DMS153 treated with DMSO at 0.1 percent for 48 hours (cell line): ENCODE results near the gene SNX17.
"Not testable (repeated sequence)": the region's sequence is repeated elsewhere in the genome, so short reads cannot be mapped to it uniquely, and the experiment has no call there.

Source experiments
- DNase-seq: peaks from one replicate; lab custom pipeline; 2025; ENCODE audit not compliant: unreplicated experiment; lab: John Stamatoyannopoulos, UW

SNX17 gene

DNA sequence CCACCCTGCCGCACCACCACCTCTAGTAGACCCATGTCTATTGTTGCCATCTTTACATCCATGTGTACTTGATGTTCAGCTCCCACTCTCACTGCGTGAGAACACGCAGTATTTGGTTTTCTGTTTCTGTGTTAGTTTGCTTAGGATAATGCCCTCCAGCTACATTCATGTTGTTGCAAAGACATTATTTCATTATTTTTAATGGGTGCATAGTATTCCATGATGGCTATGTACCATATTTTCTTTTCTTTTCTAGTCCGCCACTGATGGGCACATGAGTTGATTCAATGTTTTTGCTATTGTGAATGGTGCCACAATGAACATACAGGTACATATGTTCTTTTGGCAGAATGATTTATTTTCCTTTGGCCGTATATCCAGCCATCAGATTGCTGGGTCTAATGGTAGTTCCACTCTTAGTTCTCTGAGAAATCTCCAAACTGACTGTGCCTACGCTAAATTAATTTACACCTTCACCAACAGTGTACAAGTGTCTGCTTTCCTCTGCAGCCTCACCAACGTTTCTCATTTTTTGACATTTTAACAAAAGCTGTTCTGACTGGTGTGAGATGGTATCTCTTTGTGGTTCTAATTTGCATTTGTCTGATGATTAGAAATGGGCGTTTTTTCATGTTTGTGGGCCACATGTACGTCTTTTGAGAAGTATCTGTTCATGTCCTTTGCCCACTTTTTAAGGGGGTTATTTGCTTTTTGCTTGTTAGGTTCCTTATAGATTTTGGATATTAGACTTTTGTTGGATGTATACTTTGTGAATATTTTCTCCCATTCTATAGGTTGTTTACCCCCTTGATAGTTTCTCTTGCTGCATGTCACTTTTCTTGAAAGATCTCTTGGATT lies 20.6 kb downstream of the SNX17 start:
- DNase-seq = no peak

DNA sequence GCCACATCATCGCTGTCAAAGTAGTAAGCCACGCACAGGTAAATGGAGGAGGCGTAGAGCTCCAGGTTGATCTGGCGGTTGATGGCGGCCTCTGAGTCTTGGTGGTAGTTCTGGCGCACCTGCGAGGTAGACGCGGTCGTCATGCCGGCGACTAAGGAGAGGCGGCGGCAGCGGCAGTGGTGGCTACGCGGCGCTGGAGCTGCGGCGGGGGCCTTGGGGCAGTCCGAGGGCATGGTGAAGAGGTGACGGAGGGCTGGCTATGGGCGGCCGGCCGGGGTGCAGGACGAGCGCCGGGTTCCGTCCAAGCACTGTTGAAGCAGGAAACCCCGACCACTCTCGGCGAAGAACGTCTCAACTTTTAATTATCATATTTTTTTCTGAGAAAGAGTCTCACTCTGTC lies 22.8 kb downstream of the SNX17 start:
- no peak for DNase-seq

DNA sequence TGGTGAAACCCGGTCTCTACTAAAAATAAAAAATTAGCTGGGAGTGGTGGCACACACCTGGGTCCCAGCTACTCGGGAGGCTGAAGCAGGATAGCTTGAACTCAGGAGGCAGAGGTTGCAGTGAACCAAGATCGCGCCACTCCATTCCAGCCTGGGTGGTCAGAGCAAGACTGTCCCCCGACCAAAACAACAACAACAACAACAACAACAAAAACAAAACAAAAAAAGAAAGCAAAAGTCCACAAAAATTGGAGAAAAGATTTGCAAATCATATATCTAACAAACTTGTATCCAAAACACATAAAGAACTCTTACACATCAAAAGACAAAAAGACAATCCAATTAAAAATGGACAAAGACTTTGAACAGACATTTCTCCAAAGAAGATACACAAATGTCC lies 28.5 kb downstream of the SNX17 start:
- no peak for DNase-seq

DNA sequence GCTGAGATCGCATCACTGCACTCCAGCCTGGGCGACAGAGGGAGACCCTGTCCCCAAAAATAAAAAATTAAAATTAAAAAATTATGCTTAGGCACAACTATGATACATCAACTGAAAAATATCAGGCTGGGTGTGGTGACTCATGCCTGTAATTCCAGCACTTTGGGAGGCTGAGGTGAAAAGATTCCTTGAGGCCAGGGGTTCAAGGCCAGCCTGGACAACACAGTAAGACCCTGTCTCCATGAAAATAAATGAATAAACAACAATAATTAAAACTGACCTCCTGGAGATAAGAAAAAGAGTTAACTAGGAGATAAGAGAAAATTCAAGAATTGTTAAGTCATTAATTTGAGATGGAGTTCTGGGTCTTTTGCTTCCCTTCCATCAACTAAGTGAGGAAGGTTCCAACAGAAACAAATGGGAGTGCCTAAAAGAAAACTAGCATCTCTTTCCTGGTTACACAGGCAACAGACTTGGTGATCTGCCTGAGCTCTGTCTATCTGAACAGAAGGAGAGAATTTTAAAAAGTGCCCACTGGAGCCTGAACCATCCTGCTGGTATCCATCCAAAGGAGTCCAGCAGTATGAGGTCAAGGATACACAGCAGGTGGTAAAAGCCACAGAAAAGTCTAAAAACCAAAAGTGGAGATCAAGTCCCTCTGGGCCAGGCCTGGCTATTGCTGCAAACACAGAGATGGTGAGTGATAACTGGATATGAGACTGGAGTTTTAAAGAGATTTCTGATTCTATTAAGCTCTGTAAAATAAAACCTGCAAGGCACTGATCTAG lies 30.1 kb downstream of the SNX17 start:
- DNase-seq = no peak

DNA sequence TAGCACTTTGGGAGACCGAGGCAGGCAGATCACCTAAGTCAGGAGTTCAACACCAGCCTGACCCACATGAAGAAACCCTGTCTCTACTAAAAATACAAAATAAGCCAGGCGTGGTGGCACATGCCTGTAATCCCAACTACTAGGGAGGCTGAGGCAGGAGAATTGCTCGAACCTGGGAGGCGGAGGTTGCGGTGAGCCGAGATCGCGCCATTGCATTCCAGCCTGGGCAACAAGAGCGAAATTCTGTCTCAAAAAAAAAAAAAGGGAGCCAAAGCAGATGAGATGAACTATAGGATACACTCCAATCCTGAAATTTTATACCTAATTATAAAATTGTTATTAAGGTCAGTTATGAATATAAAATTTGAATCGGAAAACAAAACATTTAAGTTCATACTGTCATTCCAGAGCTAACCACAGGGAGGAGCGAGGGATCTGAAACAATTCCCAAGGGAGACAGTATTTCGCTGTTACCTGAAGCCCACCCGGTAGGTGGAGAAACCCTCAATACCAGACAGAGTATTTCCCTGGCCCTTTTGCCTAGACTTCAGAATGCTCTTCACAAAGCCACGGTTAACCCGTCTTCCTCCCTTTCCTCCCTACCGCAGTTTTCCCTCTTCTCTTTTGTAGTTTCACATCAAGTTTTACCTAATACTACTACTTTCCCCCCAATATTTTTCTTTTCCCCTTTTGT lies 37.5 kb downstream of the SNX17 start:
- peak; percentile 18 for DNase-seq

DNA sequence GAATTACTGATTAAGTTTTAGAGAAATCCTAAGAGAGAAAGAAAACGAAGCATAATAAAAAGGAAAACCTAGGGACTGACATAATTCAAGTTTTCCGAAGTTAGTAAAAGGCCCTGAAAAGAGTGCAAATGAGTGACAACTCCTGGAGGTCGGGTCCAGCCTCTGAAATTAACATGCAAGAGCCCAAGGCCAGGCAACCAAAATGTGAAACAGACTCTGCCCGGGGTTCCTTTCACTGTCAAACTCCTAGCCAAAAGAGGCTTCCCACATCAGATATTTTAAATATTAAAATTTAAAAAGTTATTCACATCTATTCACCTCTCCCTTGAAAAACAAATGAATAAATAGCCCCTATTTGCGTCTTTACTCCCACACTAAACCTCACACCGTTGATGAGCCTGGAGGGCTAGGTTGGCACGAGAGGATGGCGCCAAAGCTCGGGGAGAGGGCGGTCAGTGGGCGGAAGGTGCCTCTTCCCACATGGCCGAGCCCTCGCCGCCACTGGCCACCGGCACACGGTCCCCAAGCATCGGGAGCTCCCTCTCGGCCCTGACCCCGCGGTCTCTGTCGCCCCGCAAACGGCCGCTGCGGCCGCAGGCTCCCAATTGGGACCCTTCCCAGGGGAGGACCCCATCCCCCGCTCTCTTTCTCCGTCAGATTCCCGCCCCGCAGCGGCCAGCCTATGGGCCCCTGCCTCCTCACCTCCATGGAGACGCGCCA lies 38.3 kb downstream of the SNX17 start:
- DNase-seq = no peak

DNA sequence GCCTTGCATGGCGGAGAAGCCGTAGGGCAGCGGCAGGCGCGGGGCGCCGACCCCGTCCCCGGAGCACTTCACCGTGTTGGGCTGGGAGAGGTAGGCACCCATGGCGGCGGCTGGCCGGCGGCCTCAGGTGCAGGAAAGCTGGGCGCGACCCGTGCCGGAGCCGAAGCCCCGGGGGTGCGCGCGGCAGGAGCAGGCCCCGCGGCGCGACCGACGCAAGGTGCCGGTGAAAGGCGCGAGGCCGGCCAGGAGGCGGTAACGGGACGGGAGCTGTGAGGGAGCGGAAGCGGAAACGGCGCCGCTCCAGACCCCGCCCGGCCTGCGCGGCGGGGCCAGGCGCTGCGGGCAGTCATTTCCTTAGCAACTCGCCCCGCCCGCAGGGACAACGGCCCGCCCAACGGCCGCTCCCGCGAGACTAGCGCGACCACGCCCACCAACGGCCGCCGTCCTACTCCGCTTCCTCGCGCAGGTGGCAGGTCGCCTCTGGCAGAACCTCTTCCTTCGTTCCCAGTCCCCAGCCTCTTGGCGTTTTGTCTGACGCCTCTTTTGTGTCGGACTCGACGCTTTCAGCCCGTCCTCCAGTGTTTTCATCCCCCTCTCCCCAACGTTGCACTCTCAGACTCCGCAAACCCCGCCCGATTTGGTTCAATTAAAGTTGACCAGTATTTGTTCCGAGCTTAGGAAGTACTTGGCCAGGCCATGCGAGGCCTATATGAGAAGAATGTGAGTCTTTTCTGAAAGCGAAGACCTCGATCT lies 39.1 kb downstream of the SNX17 start, which contains the start of gene PPM1G:
TSS of gene PPM1G (minus strand) at position 271 of the 753 bp plus-strand sequence. CDS start at position 102, 169 bp downstream.
- peak; percentile 95 for DNase-seq

DNA sequence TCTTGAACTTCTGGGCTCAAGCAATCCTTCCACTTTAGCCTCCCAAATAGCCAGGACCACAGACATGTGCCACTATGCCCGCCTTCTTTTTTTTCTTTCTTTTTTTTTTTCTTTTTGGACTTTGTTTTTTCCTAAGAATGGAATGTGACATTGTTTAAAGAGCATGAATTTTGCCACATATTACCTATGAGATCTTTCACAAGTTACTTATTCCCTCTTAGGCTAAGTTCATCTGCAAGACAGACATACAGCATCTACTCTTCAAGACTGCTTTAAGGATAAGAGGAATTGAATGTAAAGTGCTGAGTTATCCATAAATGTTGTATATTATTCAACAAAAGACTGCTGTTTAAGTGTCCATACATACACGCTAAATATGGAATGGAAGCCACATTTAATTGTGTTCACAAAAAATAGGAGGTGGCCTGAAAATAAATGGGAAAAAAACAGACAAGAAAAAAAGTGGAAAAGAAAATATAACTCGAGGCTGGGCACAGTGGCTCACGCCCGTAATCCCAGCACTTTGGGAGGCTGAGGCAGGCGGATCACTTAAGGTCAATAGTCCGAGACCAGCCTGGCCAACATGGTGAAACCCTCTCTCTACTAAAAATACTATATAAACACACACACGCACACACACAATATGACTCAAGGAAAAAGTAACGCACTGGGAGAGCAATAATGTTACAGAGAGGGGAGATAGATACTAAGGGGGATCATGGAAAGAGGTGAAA lies 42.2 kb downstream of the SNX17 start:
- DNase-seq = no peak

DNA sequence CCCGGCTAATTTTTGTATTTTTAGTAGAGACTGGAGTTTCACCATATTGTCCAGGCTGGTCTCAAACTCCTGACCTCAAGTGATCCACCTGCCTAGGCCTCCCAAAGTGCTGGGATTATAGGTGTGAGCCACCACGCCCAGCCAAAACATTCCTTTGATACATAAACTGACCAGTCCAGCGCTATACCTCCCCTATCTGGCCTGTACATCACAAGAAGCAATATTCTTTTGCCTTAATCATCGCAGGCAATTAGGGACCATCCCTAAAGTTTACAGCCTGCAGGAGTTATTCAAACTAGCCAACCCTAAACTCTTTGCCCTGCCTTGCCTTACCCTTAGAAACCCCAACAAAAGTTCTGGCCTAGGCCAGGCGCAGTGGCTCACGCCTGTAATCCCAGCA lies 45.7 kb downstream of the SNX17 start:
- no peak for DNase-seq

DNA sequence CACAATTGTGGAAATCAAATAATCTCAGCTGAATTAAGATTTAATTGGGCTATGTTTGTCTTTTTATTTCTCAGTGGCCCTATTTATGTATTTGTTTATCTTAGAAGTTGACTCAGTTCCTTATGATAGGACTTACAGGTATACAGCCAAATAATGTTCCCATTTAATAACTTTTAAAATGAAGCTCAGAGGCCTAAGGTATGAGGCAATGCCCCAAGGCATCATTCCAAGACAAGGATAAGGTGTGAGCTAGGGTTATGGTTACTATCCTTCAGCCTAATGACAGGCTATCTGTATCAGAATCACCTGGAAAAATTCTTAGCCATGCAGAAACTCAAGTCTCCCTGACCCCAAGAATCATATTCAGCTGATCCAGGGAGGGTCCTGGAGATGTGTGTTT lies 50.6 kb downstream of the SNX17 start:
- DNase-seq = no peak

DNA sequence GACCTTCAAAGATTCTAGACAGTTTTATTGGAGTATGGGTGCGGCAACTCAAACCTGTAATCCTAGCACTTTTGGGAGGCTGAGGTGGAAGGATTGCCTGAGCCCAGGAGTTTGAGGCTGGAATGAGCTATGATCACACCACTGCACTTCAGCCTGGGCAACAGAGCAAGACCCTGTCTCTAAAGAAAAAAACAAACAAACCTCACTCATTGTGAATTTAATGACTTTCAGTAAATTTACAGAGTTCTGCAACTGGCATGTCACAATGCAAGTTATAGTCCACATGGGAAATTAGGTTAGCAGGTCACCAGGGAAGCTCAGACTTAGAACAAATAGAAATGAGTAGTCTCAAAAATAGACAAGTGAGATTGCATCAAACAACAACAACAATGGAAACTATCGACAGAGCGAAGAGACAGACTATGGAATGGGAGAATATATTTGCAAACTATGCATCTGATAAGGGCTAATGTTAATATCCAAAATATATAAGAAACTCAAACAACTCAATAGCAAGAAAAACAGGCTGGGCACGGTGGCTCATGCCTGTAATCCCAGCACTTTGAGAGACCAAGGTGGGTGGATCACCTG lies 51.3 kb downstream of the SNX17 start:
- DNase-seq = no peak

DNA sequence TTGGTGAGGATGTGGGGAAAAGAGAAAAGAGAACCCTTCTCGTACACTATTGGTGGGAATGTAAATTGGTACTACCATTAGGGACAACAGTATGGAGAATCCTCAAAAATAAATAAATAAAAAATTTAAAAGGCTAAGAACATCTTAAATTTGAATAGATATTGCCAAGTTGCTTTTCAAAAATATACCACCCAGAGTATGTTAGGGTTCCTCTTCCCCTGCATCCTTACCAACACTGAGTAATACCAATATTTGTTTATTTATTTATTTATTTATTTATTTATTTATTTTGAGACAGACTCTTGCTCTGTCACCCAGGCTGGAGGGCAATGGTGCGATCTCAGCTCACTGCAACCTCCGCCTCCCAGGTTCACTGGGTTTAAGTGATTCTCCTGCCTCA lies 52.5 kb downstream of the SNX17 start:
- DNase-seq = no peak

DNA sequence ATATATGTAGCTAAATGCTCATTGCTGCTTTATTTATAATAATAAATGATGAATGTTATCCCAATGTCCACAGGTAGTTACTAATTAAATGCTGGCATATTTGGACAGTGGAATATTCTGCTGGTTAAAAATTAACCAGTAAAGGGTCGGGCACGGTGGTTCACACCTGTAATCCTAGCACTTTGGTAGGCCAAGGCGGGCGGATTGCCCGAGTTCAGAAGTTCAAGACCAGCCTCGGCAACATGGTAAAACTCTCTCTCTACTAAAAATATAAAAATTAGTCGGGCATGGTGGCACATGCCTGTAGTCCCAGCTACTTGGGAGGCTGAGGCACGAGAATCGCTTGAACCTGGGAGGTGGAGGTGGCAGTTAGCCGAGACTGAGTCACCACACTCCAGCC lies 54.6 kb downstream of the SNX17 start:
- not testable (repeated sequence) for DNase-seq
